ENCODE results near the gene CHST13.

The CHST13 gene

DNA sequence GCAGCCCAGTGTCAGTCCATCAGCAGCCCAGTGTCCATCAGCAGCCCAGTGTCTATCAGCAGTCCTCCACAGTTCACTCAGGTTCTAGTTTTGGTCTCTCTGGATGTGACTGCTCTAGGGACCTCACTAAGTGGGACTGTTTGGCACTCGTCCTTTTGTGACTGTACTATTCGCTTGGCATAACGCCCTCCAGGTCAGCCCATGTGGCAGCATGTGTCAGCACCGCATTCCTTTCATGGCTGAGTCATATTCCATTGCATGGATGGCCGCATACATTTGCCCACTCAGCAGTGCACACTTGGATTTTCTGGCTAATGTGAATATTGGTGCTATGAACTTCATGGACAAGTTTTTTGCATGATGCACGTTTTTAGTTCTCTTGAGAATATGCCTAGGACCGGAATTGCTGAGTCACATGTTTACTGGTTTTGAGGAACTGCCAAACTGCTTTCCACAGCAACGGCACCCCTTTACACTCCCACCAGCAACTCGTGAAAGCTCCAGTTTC lies 16.4 kb downstream of the CHST13 start:
- no peak for DNase-seq (ENCODE audit: low read depth in 1 of 2, low spot score in 1 of 2)

- DNase-seq (ENCODE audit: low read depth in 1 of 2, low spot score in 1 of 2), result no peak
Observed at GRCh38 chr3:126540951-126541627, 17.1 kb downstream of the CHST13 start.

DNA sequence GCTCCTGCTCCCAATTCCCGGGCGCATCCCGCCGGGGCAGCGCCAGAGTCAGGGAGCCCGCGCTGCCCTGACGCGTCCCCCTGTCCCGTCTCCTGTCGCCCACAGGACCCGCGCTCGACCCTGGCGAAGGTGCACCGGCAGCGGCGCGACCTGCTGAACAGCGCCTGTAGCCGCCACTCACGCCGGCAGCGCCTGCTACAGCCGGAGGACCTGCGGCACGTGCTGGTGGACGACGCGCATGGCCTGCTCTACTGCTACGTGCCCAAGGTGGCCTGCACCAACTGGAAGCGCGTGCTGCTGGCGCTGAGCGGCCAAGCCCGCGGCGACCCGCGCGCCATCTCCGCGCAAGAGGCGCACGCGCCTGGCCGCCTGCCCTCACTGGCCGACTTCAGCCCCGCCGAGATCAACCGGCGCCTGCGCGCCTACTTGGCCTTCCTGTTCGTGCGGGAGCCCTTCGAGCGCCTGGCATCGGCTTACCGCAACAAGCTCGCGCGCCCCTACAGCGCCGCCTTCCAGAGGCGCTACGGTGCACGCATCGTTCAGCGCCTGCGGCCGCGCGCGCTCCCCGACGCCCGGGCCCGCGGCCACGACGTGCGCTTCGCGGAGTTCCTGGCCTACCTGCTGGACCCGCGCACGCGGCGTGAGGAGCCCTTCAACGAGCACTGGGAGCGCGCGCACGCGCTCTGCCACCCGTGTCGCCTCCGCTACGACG lies 17.8 kb downstream of the CHST13 start:
- DNase-seq (ENCODE audit: low read depth in 1 of 2, low spot score in 1 of 2), result no peak

- DNase-seq (ENCODE audit: low read depth in 1 of 2, low spot score in 1 of 2), result no peak
Observed at GRCh38 chr3:126542340-126543241, 18.6 kb downstream of the CHST13 start.

GRCh38 chr3:126543457-126544061 lies 19.6 kb downstream of the CHST13 start:
- DNase-seq (ENCODE audit: low read depth in 1 of 2, low spot score in 1 of 2), result no peak

GRCh38 chr3:126544596-126545281 lies 20.8 kb downstream of the CHST13 start:
- no peak for DNase-seq (ENCODE audit: low read depth in 1 of 2, low spot score in 1 of 2)

- no peak for DNase-seq (ENCODE audit: low read depth in 1 of 2, low spot score in 1 of 2)
Observed at GRCh38 chr3:126545544-126545943, 21.6 kb downstream of the CHST13 start.

GRCh38 chr3:126546013-126546412 lies 22.1 kb downstream of the CHST13 start:
- DNase-seq (ENCODE audit: low read depth in 1 of 2, low spot score in 1 of 2), result no peak

- no peak for DNase-seq (ENCODE audit: low read depth in 1 of 2, low spot score in 1 of 2)
Observed at GRCh38 chr3:126546549-126547239, 22.7 kb downstream of the CHST13 start.

GRCh38 chr3:126547721-126548120 lies 23.8 kb downstream of the CHST13 start:
- DNase-seq (ENCODE audit: low read depth in 1 of 2, low spot score in 1 of 2), result no peak

GRCh38 chr3:126548556-126549466 lies 24.9 kb downstream of the CHST13 start:
- DNase-seq (ENCODE audit: low read depth in 1 of 2, low spot score in 1 of 2), result no peak

- no peak for DNase-seq (ENCODE audit: low read depth in 1 of 2, low spot score in 1 of 2)
Observed at GRCh38 chr3:126549861-126550487, 26.0 kb downstream of the CHST13 start.

- DNase-seq (ENCODE audit: low read depth in 1 of 2, low spot score in 1 of 2), result no peak
Observed at GRCh38 chr3:126550488-126551051, 26.6 kb downstream of the CHST13 start.

DNA sequence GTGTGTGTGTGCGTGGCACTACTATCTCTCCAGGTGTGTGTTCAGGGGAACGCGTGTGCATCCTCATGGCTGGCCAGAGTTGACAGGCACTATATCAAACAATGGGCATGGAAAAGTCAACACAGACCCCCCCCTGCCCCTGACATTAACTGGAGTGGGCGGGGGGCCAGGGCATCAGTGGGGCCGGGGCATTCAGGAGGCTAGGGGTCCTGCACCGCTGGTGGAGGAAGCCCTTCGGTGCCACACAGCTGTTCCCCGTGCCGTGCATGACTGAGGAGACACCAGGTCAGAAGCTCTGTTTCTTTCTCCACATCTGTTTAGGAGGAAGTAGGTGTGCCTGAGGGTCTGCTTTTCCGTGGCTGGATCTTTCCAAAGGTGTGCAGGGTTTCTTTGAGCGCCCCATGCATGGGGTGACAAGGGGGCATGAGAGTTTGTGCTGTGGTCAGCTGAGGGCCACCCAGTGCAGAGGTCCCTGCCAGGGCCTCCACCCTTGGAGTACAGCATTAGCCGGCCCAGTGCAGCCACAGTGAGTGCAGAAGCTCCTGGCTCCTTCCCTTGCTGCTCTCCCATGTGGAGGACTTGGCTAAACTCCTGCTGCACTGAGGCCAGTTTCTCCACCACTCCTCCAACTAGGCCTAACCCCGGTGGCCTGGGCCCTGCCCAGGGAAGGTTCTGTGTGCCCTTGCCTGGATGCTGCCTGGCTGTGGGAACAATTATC lies 27.3 kb downstream of the CHST13 start:
- no peak for DNase-seq (ENCODE audit: low read depth in 1 of 2, low spot score in 1 of 2)

- no peak for DNase-seq (ENCODE audit: low read depth in 1 of 2, low spot score in 1 of 2)
Observed at GRCh38 chr3:126551839-126552687, 28.1 kb downstream of the CHST13 start.

DNA sequence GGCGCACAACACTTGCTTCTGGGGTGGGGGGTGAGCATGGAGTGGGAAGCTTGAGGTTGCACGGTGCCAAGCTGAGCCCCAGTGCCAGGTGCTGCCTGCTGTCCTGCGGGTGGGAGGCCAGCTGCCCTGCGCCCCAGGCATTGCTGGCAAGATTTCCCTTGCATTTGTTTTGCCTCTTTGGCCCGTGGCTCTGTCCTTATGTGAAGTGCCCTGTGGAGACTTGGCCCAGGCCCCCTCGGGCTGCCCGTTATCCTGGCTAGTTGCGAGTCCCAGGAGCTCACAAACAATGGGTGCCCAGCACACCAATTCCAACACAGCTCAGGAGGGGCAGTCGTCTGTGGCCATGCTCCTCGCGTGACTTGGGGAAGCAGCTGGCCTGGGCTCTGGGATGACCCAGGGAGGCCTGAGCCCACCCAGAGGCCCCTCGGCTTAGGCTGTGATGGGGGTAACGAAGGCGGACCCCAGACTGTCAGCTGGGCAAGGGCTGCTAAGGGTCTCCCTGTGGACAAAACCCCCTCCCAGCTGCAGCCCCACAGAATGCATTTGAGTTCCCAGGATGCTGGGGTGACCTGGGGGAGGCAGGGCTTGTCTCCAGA lies 28.8 kb downstream of the CHST13 start:
- no peak for DNase-seq (ENCODE audit: low read depth in 1 of 2, low spot score in 1 of 2)
